ENCODE data around the gene ATP23.

DNA sequence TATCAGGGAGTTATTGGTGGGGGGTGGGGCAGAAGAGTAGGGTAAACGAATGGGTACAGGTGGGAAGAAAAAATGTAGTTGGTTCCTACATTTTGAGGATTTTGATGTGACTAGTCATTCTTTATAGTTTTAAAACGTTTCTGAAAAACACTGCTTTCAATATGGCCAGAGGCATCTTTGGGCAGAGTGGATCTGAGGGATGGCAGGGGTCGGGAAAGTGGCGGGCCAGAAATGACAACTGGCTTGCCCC, 527 bp upstream of the ATP23 start:
- TF ChIP-seq EZH2 (IDR thresholded peaks at IDR 0.05) = no peak
- TF ChIP-seq POLR2AphosphoS5 (IDR thresholded peaks at IDR 0.05; ENCODE audit: borderline replicate concordance, low read depth, low read length) = no peak
- TF ChIP-seq FOXP2 (optimal IDR thresholded peaks at IDR 0.05; ENCODE audit: control extremely low read depth, extremely low read length, insufficient read depth) = no peak

Measured in SK-N-MC (cell line).